Measurements from ENCODE around the gene UBA6. TPM values are rescaled to one million over a fixed set of nuclear protein-coding genes. Genes with fewer than 3 reads are reported as not detected.

Gene UBA6
- total RNA-seq, 2 donors from 2014 or later: 12.5 to 13.7 TPM

DNA sequence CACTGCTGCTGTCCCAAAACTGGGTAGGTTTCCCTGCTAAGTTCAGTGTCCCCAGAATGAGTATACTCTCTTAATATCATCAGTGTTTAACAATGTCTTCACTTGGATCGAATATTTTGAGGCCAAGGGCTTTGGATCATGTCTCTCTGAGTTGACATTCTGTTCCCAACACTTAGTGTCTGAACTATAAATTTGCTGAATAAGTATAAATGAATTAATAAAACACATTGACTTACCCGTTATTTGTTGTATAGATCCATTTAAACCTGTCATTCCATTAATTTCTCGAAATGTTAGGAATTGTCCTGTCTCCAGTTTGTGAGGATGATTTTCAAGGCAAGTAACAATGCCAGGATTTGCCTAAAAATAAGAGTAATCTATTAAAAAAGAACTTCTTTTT lies 32.6 kb downstream of the UBA6 start:
- H3K4me3 ChIP-seq: no peak overlapping the region
- WGBS, 2 donors: 91 to 92% methylated on average over 3 of the region's 3 CpGs
- DNase-seq (no peak), ATAC-seq (no peak)
- H3K27me3 ChIP-seq: no peaks in the 10 kb centered on the region
- H3K36me3 ChIP-seq (replicated peaks in 1 of 2; ENCODE audit: insufficient read depth in 1 of 2, low read depth in 2 of 2): peaks cover 5 to 20% of the 10 kb centered on the region in 2 donors
- H3K27ac ChIP-seq: no peak overlapping the region
- no peaks in the 10 kb centered on the region for H3K4me1 ChIP-seq
- intact Hi-C loops (cut with DNase I): no loop called here
- no peaks in the 10 kb centered on the region for H3K9me3 ChIP-seq
- TF ChIP-seq, protein P1, sequence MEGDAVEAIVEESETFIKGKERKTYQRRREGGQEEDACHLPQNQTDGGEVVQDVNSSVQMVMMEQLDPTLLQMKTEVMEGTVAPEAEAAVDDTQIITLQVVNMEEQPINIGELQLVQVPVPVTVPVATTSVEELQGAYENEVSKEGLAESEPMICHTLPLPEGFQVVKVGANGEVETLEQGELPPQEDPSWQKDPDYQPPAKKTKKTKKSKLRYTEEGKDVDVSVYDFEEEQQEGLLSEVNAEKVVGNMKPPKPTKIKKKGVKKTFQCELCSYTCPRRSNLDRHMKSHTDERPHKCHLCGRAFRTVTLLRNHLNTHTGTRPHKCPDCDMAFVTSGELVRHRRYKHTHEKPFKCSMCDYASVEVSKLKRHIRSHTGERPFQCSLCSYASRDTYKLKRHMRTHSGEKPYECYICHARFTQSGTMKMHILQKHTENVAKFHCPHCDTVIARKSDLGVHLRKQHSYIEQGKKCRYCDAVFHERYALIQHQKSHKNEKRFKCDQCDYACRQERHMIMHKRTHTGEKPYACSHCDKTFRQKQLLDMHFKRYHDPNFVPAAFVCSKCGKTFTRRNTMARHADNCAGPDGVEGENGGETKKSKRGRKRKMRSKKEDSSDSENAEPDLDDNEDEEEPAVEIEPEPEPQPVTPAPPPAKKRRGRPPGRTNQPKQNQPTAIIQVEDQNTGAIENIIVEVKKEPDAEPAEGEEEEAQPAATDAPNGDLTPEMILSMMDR (IDR thresholded peaks at IDR 0.05): no peak
- no peak for TF ChIP-seq POLR2A (IDR thresholded peaks at IDR 0.05)

- Histone ChIP-seq H3K9me3 (no peaks in the 10 kb centered on the region), H3K4me1 (no peaks in the 10 kb centered on the region), H3K4me3 (no peak overlapping the region), H3K27me3 (no peaks in the 10 kb centered on the region), H3K27ac (no peak overlapping the region), H3K36me3 (replicated peaks in 1 of 2; ENCODE audit: insufficient read depth in 1 of 2, low read depth in 2 of 2) (peaks cover 0 to 18% of the 10 kb centered on the region in 2 donors)
- ATAC-seq: no peak
- whole genome bisulfite sequencing, 2 donors: 96 to 100% methylated on average over 4 of the region's 4 CpGs
- intact Hi-C loops (cut with DNase I): no loop called here
- no peak for DNase-seq
- TF ChIP-seq POLR2A (IDR thresholded peaks at IDR 0.05): no peak
- TF ChIP-seq, protein P1 (IDR thresholded peaks at IDR 0.05): no peak
Measured at GRCh38 chr4:67660418-67660817, 40.5 kb downstream of the UBA6 start.

GRCh38 chr4:67659065-67659464 lies 41.9 kb downstream of the UBA6 start:
- intact Hi-C loops (cut with DNase I): no loop called here
- Histone ChIP-seq H3K27me3 (no peaks in the 10 kb centered on the region), H3K9me3 (no peaks in the 10 kb centered on the region), H3K4me3 (no peak overlapping the region), H3K4me1 (no peaks in the 10 kb centered on the region), H3K27ac (no peak overlapping the region), H3K36me3 (replicated peaks in 1 of 2; ENCODE audit: insufficient read depth in 1 of 2, low read depth in 2 of 2) (peaks cover 0 to 18% of the 10 kb centered on the region in 2 donors)
- TF ChIP-seq, protein P1 (IDR thresholded peaks at IDR 0.05): no peak
- TF ChIP-seq POLR2A (IDR thresholded peaks at IDR 0.05): no peak
- ATAC-seq (no peak), DNase-seq (no peak)
- WGBS, 2 donors: 96 to 97% methylated on average over 2 of the region's 2 CpGs

DNA sequence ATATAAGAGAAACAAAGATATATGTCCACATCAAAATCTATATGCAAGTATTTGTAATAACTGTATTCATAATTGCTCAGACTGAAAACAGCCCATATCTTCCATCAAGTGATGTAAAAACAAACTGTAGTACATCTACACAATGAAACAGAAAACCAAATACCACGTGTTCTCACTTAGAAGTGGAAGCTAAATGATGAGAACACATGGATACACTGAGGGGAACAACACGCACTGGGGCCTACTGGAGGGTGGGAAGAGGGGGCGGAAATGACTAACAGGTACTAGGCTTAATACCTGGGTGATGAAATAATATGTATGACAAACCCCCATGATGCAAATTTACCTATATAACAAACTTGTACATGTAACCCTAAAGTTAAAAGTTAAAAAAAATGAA lies 42.7 kb downstream of the UBA6 start:
- intact Hi-C loops (cut with DNase I): no loop called here
- Histone ChIP-seq H3K4me3 (no peak overlapping the region), H3K27me3 (no peaks in the 10 kb centered on the region), H3K36me3 (replicated peaks in 1 of 2; ENCODE audit: insufficient read depth in 1 of 2, low read depth in 2 of 2) (peaks cover 0 to 14% of the 10 kb centered on the region in 2 donors), H3K27ac (no peak overlapping the region), H3K4me1 (no peaks in the 10 kb centered on the region), H3K9me3 (no peaks in the 10 kb centered on the region)
- TF ChIP-seq, protein P1 (IDR thresholded peaks at IDR 0.05): no peak
- TF ChIP-seq POLR2A (IDR thresholded peaks at IDR 0.05): no peak
- ATAC-seq: no peak
- 94 to 95% methylated on average over 3 of the region's 3 CpGs for WGBS, 2 donors
- no peak for DNase-seq

DNA sequence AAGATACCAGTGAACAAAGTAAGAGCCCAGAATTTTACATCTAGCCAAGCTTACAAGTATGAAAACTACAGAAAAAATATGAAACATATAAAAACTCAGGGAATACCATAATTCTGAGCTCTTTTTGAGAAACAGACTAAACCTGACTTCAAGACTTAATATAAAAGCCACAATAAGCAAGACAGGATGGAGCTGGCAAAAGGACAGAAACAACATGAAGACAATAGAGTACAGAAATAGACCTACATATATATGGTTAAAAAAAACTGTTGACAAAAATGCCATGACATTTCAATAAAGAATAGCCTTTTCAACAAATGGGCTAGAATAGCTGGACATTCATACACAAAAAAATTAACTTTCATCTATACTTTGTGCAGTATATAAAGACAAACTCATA lies 49.4 kb downstream of the UBA6 start:
- no peak for DNase-seq
- H3K36me3 ChIP-seq (replicated peaks in 1 of 2; ENCODE audit: insufficient read depth in 1 of 2, low read depth in 2 of 2): peaks cover 0 to 2% of the 10 kb centered on the region in 2 donors
- no peaks in the 10 kb centered on the region for H3K27me3 ChIP-seq
- no peak overlapping the region for H3K27ac ChIP-seq
- intact Hi-C loops (cut with DNase I): no loop called here
- no peak for ATAC-seq
- no peak overlapping the region for H3K4me3 ChIP-seq
- TF ChIP-seq, protein P1 (IDR thresholded peaks at IDR 0.05): no peak
- no peak for TF ChIP-seq POLR2A (IDR thresholded peaks at IDR 0.05)
- no peaks in the 10 kb centered on the region for H3K4me1 ChIP-seq
- H3K9me3 ChIP-seq: no peaks in the 10 kb centered on the region
